ACHN (cell line): ENCODE data around the gene PRAME.
"Not testable (repeated sequence)": the region's sequence is repeated elsewhere in the genome, so short reads cannot be mapped to it uniquely, and the experiment has no call there.

Experiments used
- DNase-seq: peaks from one replicate; pipeline ENCODE4 v3.0.0-alpha.2; 2015
- in situ Hi-C: cut with HindIII; loops from 2 replicates; pipeline ENCODE4 v1.10.0; 2017; ENCODE audit warnings: low sequenced_read_pairs, low pct_ligation_motif_present, low pct_unique_long_range_greater_than_20kb

PRAME gene

GRCh38 chr22:22532547-22533071 is 26.5 kb downstream of the PRAME start:
- in situ Hi-C loops, DNase-seq: not testable (repeated sequence)

GRCh38 chr22:22531770-22532546 is 27.1 kb downstream of the PRAME start:
- no peak for DNase-seq
- in situ Hi-C loops, result no loop called here

- DNase-seq, result no peak
- in situ Hi-C loops, result no loop called here
Observed at GRCh38 chr22:22528780-22529179, 30.3 kb downstream of the PRAME start.

GRCh38 chr22:22527312-22527711 is 31.8 kb downstream of the PRAME start:
- in situ Hi-C loops, result no loop called here
- no peak for DNase-seq

GRCh38 chr22:22526125-22526912 is 32.7 kb downstream of the PRAME start:
- in situ Hi-C loops, result no loop called here
- no peak for DNase-seq

- in situ Hi-C loops, result no loop called here
- no peak for DNase-seq
Observed at GRCh38 chr22:22523494-22523893, 35.6 kb downstream of the PRAME start.

- in situ Hi-C loops, result no loop called here
- no peak for DNase-seq
Observed at GRCh38 chr22:22521631-22522030, 37.4 kb downstream of the PRAME start.

GRCh38 chr22:22520667-22521602 is 38.1 kb downstream of the PRAME start:
- in situ Hi-C loops, result no loop called here
- no peak for DNase-seq

- in situ Hi-C loops, result no loop called here
- DNase-seq, result no peak
Observed at GRCh38 chr22:22520020-22520656, 38.9 kb downstream of the PRAME start, which contains the start of gene ZNF280A. ZNF280A (minus strand) TSS chr22:22520270; CDS start chr22:22515630, 4,640 bp downstream.

- in situ Hi-C loops, result no loop called here
- DNase-seq, result no peak
Observed at GRCh38 chr22:22519591-22519990, 39.5 kb downstream of the PRAME start.

GRCh38 chr22:22516992-22517391 is 42.1 kb downstream of the PRAME start:
- DNase-seq, result no peak
- in situ Hi-C loops, result no loop called here

- DNase-seq, result no peak
- in situ Hi-C loops, result no loop called here
Observed at GRCh38 chr22:22515890-22516289, 43.2 kb downstream of the PRAME start.

GRCh38 chr22:22514431-22514830 is 44.6 kb downstream of the PRAME start:
- in situ Hi-C loops, DNase-seq: not testable (repeated sequence)

- in situ Hi-C loops, result no loop called here
- DNase-seq, result no peak
Observed at GRCh38 chr22:22513619-22514018, 45.4 kb downstream of the PRAME start.

- in situ Hi-C loops, result no loop called here
Observed at GRCh38 chr22:22512951-22513350, 46.1 kb downstream of the PRAME start.

GRCh38 chr22:22510833-22511232 is 48.2 kb downstream of the PRAME start:
- in situ Hi-C loops, DNase-seq: not testable (repeated sequence)

More at GRCh38 chr22:22512951-22513350, 46.1 kb downstream of the PRAME start:
- DNase-seq, result no peak

GRCh38 chr22:22509912-22510311 is 49.2 kb downstream of the PRAME start:
- DNase-seq, in situ Hi-C loops: not testable (repeated sequence)
